Activated CD8-positive, alpha-beta memory T cell treated with anti-CD3 and anti-CD28 coated beads, Interleukin-2, amount 50 U/mL, for 24 hours (primary cell): ENCODE measurements around the gene CDH9.

Experiments
- DNase-seq: peaks from one replicate; pipeline ENCODE4 v3.0.0-alpha.2; 2020; ENCODE audit errors: extremely low read depth

Gene CDH9

DNA sequence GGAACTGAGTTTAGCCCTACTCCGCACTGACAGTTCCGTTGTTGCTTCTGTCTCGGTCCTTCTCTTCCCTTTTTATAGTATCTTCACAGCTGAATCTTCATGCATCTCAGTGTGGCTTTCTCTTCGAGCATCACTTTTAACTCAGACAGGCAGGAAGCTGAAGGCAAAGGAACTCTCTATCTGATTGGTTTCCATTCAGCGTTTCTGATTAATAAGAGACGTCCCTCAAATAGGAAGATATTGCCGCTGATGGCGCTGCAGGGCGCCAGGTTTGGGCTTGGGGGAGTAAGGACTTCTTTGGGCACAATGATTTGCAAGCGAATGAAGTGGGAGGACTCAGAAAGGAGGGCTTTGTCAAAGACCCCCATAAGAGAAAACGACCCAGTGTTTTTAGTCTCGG lies at the start of gene CDH9:
CDH9 (minus strand) TSS at position 111 of the 400 bp plus-strand sequence. CDS start 50,253 bp downstream, outside the sequence.
- DNase-seq, result no peak

DNA sequence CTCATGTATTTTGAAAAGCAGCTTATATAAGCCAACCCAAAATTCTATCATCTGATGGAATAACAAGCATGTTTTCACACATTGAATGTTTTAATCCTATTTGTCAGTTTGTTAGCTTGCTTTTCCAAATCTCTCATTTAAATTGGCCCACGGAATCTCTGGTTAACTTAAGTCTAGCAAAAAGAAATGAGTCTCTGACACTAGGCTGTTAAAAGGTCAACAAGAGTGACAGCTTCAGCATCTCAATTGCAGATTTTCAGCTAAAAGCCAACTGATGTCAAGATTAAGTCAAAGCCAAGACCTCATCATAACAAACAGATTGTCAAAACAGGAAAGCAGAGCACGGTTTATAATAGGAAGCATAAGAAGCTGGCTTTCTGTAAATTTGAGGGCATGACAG lies 49.4 kb upstream of the CDH9 start:
- DNase-seq, result no peak

DNA sequence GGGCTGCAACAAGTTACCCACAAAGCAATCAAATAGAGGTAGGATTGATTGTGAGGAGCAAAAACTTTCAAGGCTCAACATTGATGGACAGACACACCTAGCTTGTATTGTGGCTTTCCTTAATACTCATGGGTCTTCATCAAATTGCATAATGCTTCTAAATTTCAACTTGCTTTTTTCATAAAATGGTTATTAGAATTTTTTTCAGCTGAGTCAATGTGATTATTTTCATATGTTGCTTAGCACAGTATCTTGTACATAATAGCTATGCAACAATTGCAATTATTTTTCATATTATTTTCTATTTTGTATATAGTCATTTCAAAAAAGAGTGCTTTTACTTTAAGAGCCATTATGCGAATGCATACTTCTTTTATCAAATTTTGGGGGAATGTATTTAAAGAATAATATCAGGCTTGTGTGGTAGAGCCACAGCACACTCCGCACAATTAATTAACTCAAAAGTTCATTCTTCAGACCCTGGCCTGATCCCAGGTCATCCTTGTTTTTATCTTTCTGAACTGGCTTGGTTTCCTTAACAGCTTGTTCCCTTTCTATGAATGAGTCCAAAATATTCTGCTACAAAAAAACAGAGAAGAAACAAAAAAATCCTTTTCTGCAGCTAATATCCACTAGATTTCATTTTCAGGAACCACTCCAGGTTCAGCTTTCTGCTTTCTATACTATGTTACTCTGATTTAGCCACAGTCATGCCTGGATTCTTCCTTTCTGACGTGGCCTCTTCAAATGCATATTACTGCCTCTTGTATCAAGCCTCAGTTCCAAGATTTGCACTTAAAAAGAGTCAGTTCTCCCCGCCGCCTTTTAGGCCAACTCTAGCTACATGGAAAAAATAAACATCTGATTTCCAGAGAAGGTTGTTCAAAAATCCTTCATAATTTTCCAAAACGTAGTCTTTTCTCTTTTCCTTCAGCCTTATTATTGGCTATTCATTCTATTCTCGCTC lies 45.3 kb upstream of the CDH9 start:
- DNase-seq, result no peak

DNA sequence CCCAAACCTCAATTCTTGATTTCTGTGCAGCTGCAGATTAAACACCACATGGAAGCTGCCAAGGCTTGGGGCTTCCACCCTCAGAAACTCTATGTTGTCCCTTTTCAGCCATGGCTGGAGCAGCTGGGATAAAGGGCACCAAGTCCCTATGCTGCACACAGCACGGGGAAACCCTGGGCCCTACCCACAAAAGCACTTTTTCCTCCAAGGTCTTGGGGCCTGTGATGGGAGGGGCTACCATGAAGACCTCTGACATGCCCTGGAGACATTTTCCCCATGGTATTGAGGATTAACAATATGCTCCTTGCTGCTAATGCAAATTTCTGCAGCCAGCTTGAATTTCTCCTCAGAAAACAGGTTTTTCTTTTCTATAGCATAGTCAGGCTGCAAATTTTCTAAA lies 41.8 kb upstream of the CDH9 start:
- DNase-seq, result no peak

DNA sequence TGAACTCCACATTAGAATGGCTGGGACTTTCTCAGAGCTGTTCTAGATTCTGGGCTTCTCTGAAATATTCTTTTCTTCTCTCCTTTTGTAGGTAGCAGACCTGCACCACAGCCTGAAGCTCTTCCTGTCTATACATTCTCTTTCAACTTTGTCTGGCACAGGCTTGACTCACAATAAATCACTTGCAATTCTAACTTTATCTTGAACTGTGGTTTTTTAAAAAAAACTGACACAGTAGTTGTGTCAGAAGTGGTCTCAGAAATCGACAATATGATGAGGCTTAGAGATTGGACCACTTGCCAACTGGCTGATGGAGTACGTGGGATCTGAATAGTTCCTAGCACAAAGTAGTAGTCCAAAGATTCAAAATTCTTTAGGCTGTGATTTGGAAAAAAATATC lies 24.1 kb upstream of the CDH9 start:
- DNase-seq, result no peak

GRCh38 chr5:27048510-27048909 lies 10.1 kb upstream of the CDH9 start:
- no peak for DNase-seq

DNA sequence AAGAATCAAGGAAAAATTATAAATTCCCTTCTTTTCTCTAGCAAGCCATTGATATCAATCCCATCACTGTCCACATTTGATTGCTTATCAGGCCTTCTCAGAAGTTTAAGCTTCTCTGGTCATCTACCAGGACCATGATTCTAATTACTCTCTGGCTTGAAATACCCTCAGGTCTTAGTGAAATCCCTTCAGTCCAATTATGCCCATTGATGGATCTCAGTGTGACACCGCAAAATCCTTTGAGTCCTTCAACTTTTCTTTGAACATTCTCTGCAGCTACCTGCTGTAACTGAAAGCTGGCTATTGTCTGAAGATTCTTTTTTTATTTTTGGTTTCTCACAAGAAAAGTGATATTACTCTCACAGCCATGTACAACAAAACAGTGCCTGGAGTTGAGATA lies 3.0 kb upstream of the CDH9 start:
- DNase-seq, result no peak

DNA sequence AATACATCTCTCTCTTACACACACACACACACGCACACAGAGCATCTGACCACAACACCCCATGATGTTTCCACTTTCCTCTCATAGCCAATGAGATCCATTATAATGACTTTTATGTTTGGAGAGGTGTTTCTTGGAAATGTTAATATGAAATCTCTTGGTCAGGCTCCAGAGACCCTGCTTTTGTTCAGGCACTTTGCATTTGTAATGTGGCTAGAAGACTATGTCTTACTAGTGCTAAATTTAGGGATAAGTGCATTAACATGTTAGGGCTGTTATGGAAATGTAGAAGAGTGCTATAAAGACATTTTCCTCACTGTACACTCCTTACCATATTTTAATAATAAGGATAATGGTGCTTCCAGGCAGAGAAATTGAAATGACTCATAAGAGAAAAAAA lies 3.8 kb downstream of the CDH9 start:
- no peak for DNase-seq

DNA sequence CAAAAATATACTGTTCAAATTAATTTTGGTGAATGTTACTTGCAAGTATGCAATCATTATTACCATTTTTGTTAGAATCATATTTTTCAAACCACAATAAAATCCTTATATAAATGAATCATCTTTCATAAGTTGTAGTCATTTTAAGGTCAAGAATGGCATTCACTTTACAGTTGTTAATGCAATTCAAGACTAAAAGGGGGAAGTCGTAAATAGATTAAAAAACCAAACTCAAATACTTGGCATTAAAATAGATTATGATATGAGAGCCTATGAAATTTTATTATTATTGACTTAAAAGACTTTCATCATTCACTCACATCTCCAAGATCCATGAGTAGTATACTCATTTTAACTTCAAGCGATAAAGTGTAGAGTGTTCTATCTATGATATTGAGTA lies 11.6 kb downstream of the CDH9 start:
- no peak for DNase-seq

GRCh38 chr5:27026063-27026462 lies 12.3 kb downstream of the CDH9 start:
- no peak for DNase-seq

GRCh38 chr5:27021471-27021870 lies 16.9 kb downstream of the CDH9 start:
- no peak for DNase-seq

- no peak for DNase-seq
Measured at GRCh38 chr5:27020973-27021372, 17.4 kb downstream of the CDH9 start.

DNA sequence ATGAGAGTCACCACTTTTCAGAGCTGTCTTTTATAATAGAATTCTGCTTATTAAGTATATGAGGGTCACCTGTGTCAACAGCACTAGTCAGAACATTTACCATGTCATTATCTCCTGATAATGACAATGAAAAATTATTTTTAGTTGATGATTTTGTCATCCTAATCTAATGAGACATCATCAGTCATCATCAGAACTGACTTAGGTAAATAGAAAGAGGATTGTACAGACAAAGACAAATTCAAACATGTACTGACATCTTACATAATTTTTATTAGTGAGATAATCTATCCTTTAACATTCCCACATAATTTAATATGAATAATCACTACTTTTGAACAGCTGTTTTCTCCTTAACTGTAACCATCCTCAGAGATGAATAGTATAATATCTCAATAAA lies 22.6 kb downstream of the CDH9 start:
- DNase-seq, result no peak

DNA sequence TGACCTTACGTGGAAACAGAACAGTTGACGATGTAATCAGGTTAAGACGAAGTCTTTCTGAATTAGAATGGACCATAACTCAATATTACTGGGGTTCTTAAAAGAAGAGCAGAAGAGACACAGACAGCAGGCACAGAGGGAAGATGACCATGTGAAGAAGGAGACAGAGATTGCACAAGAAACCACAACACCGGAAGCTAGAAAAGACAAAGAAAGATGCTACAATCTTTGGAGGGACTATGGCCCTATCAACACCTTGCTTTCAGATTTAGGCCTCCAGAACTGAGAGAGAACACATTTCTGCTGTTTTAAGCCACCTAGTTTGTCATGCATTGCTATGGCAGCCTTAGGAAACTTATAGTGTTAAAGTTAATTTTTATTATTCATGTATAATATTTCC lies 27.1 kb downstream of the CDH9 start:
- DNase-seq, result no peak

GRCh38 chr5:27010646-27011045 lies 27.7 kb downstream of the CDH9 start:
- DNase-seq, result no peak

DNA sequence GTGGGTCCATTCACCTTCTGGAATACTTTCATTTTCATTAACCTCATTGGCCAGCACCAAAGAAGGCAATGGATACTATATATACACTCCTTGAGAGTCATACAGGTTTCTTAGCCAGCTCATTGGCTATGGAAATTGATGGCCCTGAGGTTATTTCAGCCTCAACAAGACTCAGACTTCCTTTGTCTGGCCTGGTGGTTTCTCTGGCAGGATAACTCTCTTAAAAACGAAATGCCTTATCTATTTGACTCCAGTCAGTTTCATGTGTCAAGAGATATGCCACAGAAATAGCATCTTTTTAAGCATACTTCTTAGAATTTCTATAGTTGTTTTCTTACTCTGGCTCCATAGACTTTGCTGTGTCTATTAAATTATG lies 28.9 kb downstream of the CDH9 start:
- DNase-seq, result no peak

- no peak for DNase-seq
Measured at GRCh38 chr5:27008604-27009539, 29.5 kb downstream of the CDH9 start.

DNA sequence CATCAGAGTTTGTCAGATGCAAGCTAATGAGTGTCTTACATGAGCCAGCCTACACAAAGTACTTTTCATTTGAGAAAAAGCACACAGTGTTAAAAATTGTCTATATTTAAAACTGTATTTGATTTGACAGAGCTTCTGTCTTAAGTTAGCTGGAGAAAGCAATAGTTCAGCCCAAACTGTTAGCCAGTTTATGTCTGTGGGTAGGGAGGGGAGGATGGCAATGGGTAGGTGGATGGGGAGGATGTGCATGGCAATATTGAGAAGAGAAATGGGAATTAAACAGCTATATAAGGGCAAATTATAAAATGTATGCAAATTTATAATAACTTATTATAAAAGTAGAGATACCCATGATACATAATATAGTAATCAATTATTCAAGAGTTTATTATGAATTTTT lies 31.3 kb downstream of the CDH9 start:
- DNase-seq, result no peak

DNA sequence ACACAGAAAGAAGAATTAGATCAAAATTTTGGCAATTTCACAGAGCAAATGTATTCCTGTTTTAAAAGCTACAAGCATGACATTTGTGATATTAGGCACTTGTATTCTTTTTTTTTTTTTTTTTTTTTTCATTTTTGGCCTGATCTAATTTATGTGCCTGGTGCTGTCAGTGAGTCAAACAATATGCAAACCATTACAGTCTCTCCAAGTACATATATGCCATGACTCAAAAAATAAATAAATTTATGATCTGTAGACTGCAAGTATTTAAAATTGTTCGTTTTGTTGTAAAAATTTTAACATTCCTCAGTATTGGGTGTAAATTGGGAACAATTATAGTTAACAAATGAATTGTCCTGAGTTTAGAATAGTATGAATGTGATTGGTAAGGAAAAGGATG lies 51.4 kb downstream of the CDH9 start:
- no peak for DNase-seq

- no peak for DNase-seq
Measured at GRCh38 chr5:26981750-26982149, 56.6 kb downstream of the CDH9 start.

GRCh38 chr5:26959290-26959689 lies 79.1 kb downstream of the CDH9 start:
- no peak for DNase-seq

DNA sequence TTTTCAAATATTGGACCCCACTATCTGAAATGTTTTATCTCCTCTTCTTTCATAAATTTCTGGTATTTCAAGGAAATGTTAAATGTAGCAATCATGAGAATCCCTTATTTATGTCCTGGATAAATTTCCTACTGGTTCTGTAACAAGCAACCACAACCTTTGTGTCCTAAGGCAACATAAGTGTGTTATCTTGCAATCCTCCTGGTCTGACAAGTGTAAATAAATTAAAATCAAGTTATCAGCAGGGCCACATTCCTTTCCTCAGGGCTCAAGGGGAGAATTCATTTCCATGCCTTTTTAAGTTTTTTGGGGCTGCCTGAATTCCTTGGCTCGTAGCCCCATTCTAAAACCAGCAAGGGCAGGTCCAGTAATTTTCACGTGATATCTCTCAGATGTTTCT lies 83.2 kb downstream of the CDH9 start:
- no peak for DNase-seq

GRCh38 chr5:26948921-26949320 lies 89.5 kb downstream of the CDH9 start:
- no peak for DNase-seq
